Activated CD8-positive, alpha-beta T cell treated with anti-CD3 and anti-CD28 coated beads for 36 hours (primary cell): ENCODE measurements around the gene SSR1. TPM values are rescaled to one million over a fixed set of nuclear protein-coding genes. Genes with fewer than 3 reads are reported as not detected.
"Not testable (repeated sequence)": the region's sequence is repeated elsewhere in the genome, so short reads cannot be mapped to it uniquely, and the experiment has no call there.

ENCODE experiments used
- ATAC-seq: fragments of 200-7000 bp; cut with Tn5 transposase; one replicate; pipeline ENCODE4 v1.10.0; 2021; ENCODE audit warnings: mild to moderate bottlenecking, moderate library complexity
- CTCF ChIA-PET: fragments of 350-600 bp; sonication (Branson Sonifier 250); formaldehyde crosslinking; loops from one replicate; lab custom pipeline; 2021; ENCODE audit warnings: antibody characterized with exemption; lab: Charles Lee
- POLR2A ChIA-PET: fragments of 350-600 bp; sonication (Branson Sonifier 250); formaldehyde crosslinking; loops from one replicate; lab custom pipeline; 2021; ENCODE audit warnings: antibody characterized with exemption; lab: Charles Lee
- DNase-seq: peaks from one replicate; pipeline ENCODE4 v3.0.0-alpha.2; 2020
- H3K27ac Mint-ChIP-seq: one replicate; pipeline ENCODE4 v1.8.0; 2021; ENCODE audit warnings: mild to moderate bottlenecking, mixed read lengths
- H3K27me3 Mint-ChIP-seq: one replicate; pipeline ENCODE4 v1.8.0; 2021; ENCODE audit warnings: mixed read lengths
- H3K36me3 Mint-ChIP-seq: one replicate; pipeline ENCODE4 v1.8.0; 2021; ENCODE audit warnings: low read depth, mixed read lengths
- H3K4me1 Mint-ChIP-seq: one replicate; pipeline ENCODE4 v1.8.0; 2021; ENCODE audit warnings: low read depth, mixed read lengths
- H3K4me3 Mint-ChIP-seq: one replicate; pipeline ENCODE4 v1.8.0; 2021; ENCODE audit warnings: mild to moderate bottlenecking, moderate library complexity, mixed read lengths
- H3K9me3 Mint-ChIP-seq: one replicate; pipeline ENCODE4 v1.8.0; 2021; ENCODE audit warnings: mixed read lengths
- CTCF ChIP-seq: fragments of 200-600 bp; IDR thresholded peaks from one replicate; pipeline ENCODE4 v1.8.0; 2022; ENCODE audit warnings: antibody characterized with exemption, mild to moderate bottlenecking
- intact Hi-C: fragments of 100-400 bp; cut with micrococcal nuclease; formaldehyde crosslinking; loops from one replicate; pipeline ENCODE4 v1.10.0; 2022
- total RNA-seq, 2 experiments: library from RNA; stranded (reverse); gene quantifications; one replicate each; pipeline ENCODE4 v1.2.3, GENCODE V29; 2021

The SSR1 gene
- total RNA-seq, 2 experiments from 2014 or later: 117 to 124 TPM

- no peak for DNase-seq
- Mint-ChIP-seq H3K4me1 (no peaks in the 10 kb centered on the region), H3K27ac (no peak overlapping the region), H3K27me3 (peaks cover 2% of the 10 kb centered on the region), H3K36me3 (no peaks in the 10 kb centered on the region), H3K4me3 (no peak overlapping the region), H3K9me3 (peaks cover 3% of the 10 kb centered on the region)
- ChIA-PET CTCF (no interaction called here), POLR2A (no interaction called here)
- intact Hi-C loops: no loop called here
- ATAC-seq: peak; percentile 27
- no peak for TF ChIP-seq CTCF
Observed at GRCh38 chr6:7267466-7268091, 45.4 kb downstream of the SSR1 start.

DNA sequence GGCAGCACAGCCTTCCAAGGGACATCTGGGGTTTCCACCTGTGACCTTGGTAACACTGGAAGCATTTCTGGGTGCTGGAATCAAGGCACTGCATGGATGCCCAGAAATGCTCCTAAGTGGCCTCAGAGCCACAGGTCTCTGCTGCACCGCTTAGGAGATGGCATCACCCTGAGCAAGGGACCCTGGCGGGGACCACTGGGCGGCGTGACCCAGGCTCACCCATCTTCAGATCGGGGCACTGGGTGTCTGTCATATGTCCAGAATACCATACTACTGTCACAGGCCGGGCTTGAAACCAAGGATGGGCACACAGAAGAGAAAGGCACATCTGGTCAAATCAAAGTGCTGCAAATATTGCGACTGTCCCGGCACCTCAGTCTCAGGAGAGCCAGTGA, 45.9 kb downstream of the SSR1 start:
- DNase-seq (no peak), ATAC-seq (no peak)
- CTCF ChIA-PET: interaction anchor here (1.2 kb wide), 1 partner anchor 8 kb away, joined by 5 read pairs; no protein-coding TSS in a partner anchor
- H3K4me1 Mint-ChIP-seq: peaks cover under 1% of the 10 kb centered on the region
- intact Hi-C loops: no loop called here
- POLR2A ChIA-PET: no interaction called here
- peaks cover 2% of the 10 kb centered on the region for H3K27me3 Mint-ChIP-seq
- H3K9me3 Mint-ChIP-seq: peaks cover 3% of the 10 kb centered on the region
- H3K36me3 Mint-ChIP-seq: no peaks in the 10 kb centered on the region
- no peak overlapping the region for H3K27ac Mint-ChIP-seq
- TF ChIP-seq CTCF: no peak
- H3K4me3 Mint-ChIP-seq: no peak overlapping the region

DNA sequence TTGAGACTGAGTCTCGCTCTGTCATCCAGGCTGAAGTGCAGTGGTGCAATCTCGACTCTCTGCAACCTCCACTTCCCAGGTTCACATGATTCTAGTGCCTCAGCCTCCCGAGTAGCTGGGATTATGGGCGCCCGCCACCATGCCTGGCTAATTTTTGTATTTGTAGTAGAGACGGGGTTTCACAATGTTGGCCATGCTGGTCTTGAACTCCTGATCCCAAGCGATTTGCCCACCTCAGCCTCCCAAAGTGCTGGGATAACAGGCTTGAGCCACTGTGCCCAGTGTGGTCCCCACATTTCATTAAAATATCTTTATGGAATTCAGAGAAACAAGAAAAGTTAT, 47.6 kb downstream of the SSR1 start:
- H3K36me3 Mint-ChIP-seq, H3K9me3 Mint-ChIP-seq, DNase-seq, H3K4me3 Mint-ChIP-seq, ATAC-seq, CTCF ChIA-PET, intact Hi-C loops, H3K27me3 Mint-ChIP-seq, H3K27ac Mint-ChIP-seq: not testable (repeated sequence)
- POLR2A ChIA-PET: interaction anchor here (0.8 kb wide), 1 partner anchor 27 kb away, joined by 3 read pairs; no protein-coding TSS in a partner anchor
- H3K4me1 Mint-ChIP-seq: peaks cover 17% of the 10 kb centered on the region

GRCh38 chr6:7264686-7265384, 48.2 kb downstream of the SSR1 start:
- ChIA-PET CTCF (interaction anchor here (0.8 to 1.5 kb wide), 2 partner anchors 11 to 588 kb away, joined by 3 to 7 read pairs; no protein-coding TSS in a partner anchor), POLR2A (no interaction called here)
- DNase-seq (no peak), ATAC-seq (no peak)
- Mint-ChIP-seq H3K9me3 (peaks cover 3% of the 10 kb centered on the region), H3K27me3 (peaks cover 11% of the 10 kb centered on the region), H3K4me1 (peaks cover 18% of the 10 kb centered on the region), H3K36me3 (no peaks in the 10 kb centered on the region), H3K27ac (no peak overlapping the region), H3K4me3 (no peak overlapping the region)
- no peak for TF ChIP-seq CTCF
- intact Hi-C loops: no loop called here

- ATAC-seq: no peak
- Mint-ChIP-seq H3K4me1 (peaks cover 18% of the 10 kb centered on the region), H3K4me3 (no peak overlapping the region), H3K36me3 (no peaks in the 10 kb centered on the region), H3K27ac (no peak overlapping the region), H3K27me3 (peaks cover 17% of the 10 kb centered on the region), H3K9me3 (peaks cover 3% of the 10 kb centered on the region)
- ChIA-PET CTCF (interaction anchor here (0.8 to 1.5 kb wide), 2 partner anchors 11 to 587 kb away, joined by 3 to 7 read pairs; no protein-coding TSS in a partner anchor), POLR2A (no interaction called here)
- DNase-seq: no peak
- intact Hi-C loops: no loop called here
- TF ChIP-seq CTCF: no peak
Observed at GRCh38 chr6:7264041-7264440, 49.0 kb downstream of the SSR1 start.

GRCh38 chr6:7263519-7263805, 49.5 kb downstream of the SSR1 start:
- ATAC-seq, H3K4me3 Mint-ChIP-seq, H3K9me3 Mint-ChIP-seq, POLR2A ChIA-PET, CTCF ChIA-PET, DNase-seq, H3K36me3 Mint-ChIP-seq, intact Hi-C loops, H3K27ac Mint-ChIP-seq: not testable (repeated sequence)
- H3K4me1 Mint-ChIP-seq: peaks cover 18% of the 10 kb centered on the region
- peaks cover 17% of the 10 kb centered on the region for H3K27me3 Mint-ChIP-seq
